H1 (cell line): ENCODE results near the gene CAPN8. TPM values are rescaled to one million over a fixed set of nuclear protein-coding genes. Genes with fewer than 3 reads are reported as not detected.

Experiments used
- ATF3 ChIP-seq: IDR thresholded peaks from 2 replicates; pipeline ENCODE4 v1.6.1; 2011; ENCODE audit warnings: low read depth, mild to moderate bottlenecking, low read length; ENCODE audit not compliant: insufficient read depth
- CHD7 ChIP-seq: fragments of 300-600 bp; sonication (generic); IDR thresholded peaks from 2 replicates; pipeline ENCODE4 v1.7.1; 2012; ENCODE audit warnings: low read length, moderate library complexity, mild to moderate bottlenecking, inconsistent platforms; ENCODE audit not compliant: insufficient replicate concordance
- HDAC2 ChIP-seq, 2 experiments: fragments of 300-600 bp in 1 of 2; sonication (generic) in 1 of 2; IDR thresholded peaks; 2 replicates each; pipeline ENCODE4 v1.6.1; 2011 to 2012; ENCODE audit warnings: low read depth in 2 of 2, low read length in 2 of 2, mild to moderate bottlenecking in 2 of 2, moderate library complexity in 2 of 2, borderline replicate concordance in 1 of 2, inconsistent platforms in 1 of 2
- TCF12 ChIP-seq: IDR thresholded peaks from 2 replicates; pipeline ENCODE4 v1.6.1; 2011; ENCODE audit warnings: low read depth, mild to moderate bottlenecking, low read length
- polyA plus RNA-seq, 7 experiments: library from polyadenylated mRNA; depleted of rRNA in 3 of 7; stranded (reverse) in 5 of 7; unstranded in 2 of 7; fragments of >200 nt in 5 of 7; fragments of 200-250 nt in 2 of 7; gene quantifications; 1 replicate in 5 of 7; 2 replicates in 1 of 7; 4 replicates in 1 of 7; pipeline versions ENCODE4 v1.2.1 to v1.2.3, GENCODE V29; 2011 to 2013; ENCODE audit warnings: missing spikeins in 2 of 7, mixed read lengths in 2 of 7
- total RNA-seq: library from RNA; stranded (reverse); fragmentation: NEBNext Ultra II Directional; extraction: Animal tissue kit (Norgen Biotek cat#: 25700); gene quantifications from 2 replicates; pipeline ENCODE4 v1.2.1, GENCODE V29; 2021

The CAPN8 gene
- total and polyA plus RNA-seq, 2 of the 8 experiments (the other 6 are each of a cell fraction or from before 2014, with no cell fraction given): 0.20 to 0.26 TPM

- TF ChIP-seq CHD7 (no peak), HDAC2 (IDR thresholded peaks at IDR 0.05; ENCODE audit: borderline replicate concordance in 1 of 2, low read depth in 2 of 2, low read length in 2 of 2) (no peak), ATF3 (no peak), TCF12 (no peak)
- TF ChIP-seq, all 59 proteins: peak for 0
Measured at GRCh38 chr1:223617323-223618070, 48.0 kb downstream of the CAPN8 start (continued).
